SU-DHL-6 (cell line): ENCODE data around the gene AKNA.

Source experiments
- H2AFZ ChIP-seq: fragments of 200-600 bp; sonication (generic); 2 replicates; pipeline ENCODE4 v1.6.1; 2014; ENCODE audit warnings: low read depth, mild to moderate bottlenecking, moderate library complexity, mixed read lengths, antibody characterized with exemption, low read length; ENCODE audit not compliant: severe bottlenecking
- H3F3A ChIP-seq: fragments of 200-600 bp; shearing (Covaris generic); 2 replicates; pipeline ENCODE4 v1.6.0; 2016; ENCODE audit warnings: antibody characterized with exemption, mild to moderate bottlenecking; ENCODE audit not compliant: insufficient read depth
- H3K27ac ChIP-seq: fragments of 200-600 bp; sonication (generic); 2 replicates; pipeline ENCODE4 v1.5.1; 2016; ENCODE audit warnings: low read depth, mild to moderate bottlenecking, low read length, moderate library complexity, mixed read lengths
- H3K27me3 ChIP-seq: fragments of 200-600 bp; sonication (generic), shearing (Covaris generic); 2 replicates; pipeline ENCODE4 v1.6.0; 2014; ENCODE audit warnings: mild to moderate bottlenecking, low read length
- H3K36me3 ChIP-seq: fragments of 200-600 bp; sonication (generic); 2 replicates; pipeline ENCODE4 v1.6.1; 2014; ENCODE audit warnings: mild to moderate bottlenecking, low read length, mixed read lengths
- H3K4me2 ChIP-seq: fragments of 300-600, 200-600 bp; shearing (Covaris generic), sonication (generic); 2 replicates; pipeline ENCODE4 v1.6.0; 2014; ENCODE audit warnings: low read length, low read depth, mild to moderate bottlenecking; ENCODE audit not compliant: poor library complexity, severe bottlenecking
- H3K4me3 ChIP-seq: fragments of 200-600 bp; sonication (generic); 2 replicates; pipeline ENCODE4 v1.5.1; 2014; ENCODE audit warnings: antibody characterized with exemption, low read length, mild to moderate bottlenecking, mixed read lengths; ENCODE audit not compliant: insufficient read depth, poor library complexity, severe bottlenecking
- H3K79me2 ChIP-seq: fragments of 200-600 bp; sonication (generic); 2 replicates; pipeline ENCODE4 v1.6.1; 2014; ENCODE audit warnings: mild to moderate bottlenecking, low read length, moderate library complexity; ENCODE audit not compliant: insufficient read depth
- H3K9ac ChIP-seq: fragments of 200-600 bp; sonication (generic); 2 replicates; pipeline ENCODE4 v1.7.0; 2014; ENCODE audit warnings: mild to moderate bottlenecking, low read length
- H3K9me2 ChIP-seq: fragments of 200-600 bp; sonication (generic); replicated peaks from 2 replicates; pipeline ENCODE4 v1.6.1; 2014; ENCODE audit warnings: low read length; ENCODE audit not compliant: insufficient read depth
- H3K9me3 ChIP-seq: fragments of 200-600 bp; sonication (generic); 2 replicates; pipeline ENCODE4 v1.6.1; 2014; ENCODE audit warnings: low read length, mixed read lengths; ENCODE audit not compliant: insufficient read depth
- H4K20me1 ChIP-seq: fragments of 200-600 bp; sonication (generic); 2 replicates; pipeline ENCODE4 v1.6.1; 2014; ENCODE audit warnings: low read depth, mild to moderate bottlenecking, antibody characterized with exemption, low read length, moderate library complexity, mixed read lengths
- EZH2phosphoT487 ChIP-seq: fragments of 200-600 bp; sonication (generic), shearing (Covaris generic); conservative IDR thresholded peaks from 2 replicates; pipeline ENCODE4 v1.6.1; 2018; ENCODE audit warnings: mild to moderate bottlenecking, antibody characterized with exemption, low read length, moderate library complexity, mixed read lengths
- TF ChIP-seq, protein P1 (sequence below): fragments of 200-600 bp; sonication (generic); IDR thresholded peaks from one replicate; pipeline ENCODE4 v1.5.1; 2017; ENCODE audit warnings: antibody characterized with exemption, mild to moderate bottlenecking, low read length, moderate library complexity; ENCODE audit not compliant: insufficient read depth, poor library complexity, severe bottlenecking

The AKNA gene

DNA sequence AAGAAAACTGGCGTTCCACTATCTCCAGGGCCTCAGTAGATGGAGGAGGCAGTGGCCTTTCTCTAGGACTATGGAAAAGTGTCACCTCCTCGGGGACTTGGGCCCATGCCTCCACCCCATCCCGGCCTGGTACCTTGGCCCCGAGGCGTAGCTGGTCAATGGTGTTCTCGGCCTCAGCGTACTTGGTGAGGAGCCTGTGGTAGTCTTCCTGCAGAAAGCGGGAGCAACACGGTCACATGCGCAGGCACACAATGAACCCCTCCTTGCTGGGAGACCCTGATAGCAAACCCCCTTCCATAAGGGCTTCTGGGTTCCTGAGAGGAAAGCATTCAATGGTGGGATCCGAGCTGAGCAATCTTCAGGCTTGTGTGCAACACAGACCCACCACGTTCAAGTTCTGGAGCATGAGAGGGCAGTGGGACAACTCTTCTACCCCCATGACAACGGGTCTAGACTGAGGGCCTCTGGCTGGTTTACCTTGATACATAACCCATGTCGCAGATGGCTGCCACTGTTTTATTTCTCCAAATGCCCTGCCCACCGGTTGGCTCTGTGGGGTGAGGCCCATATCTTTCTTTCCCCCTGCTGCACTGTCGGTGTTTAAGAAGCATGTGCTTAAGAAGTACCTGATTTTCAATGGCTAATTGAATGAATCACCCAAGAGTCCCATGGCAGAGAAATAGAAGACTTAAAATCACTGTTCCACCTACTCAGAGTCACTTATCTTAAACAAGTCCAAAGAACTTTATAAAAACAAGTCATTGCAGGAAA is 13.6 kb downstream of the AKNA start:
- TF ChIP-seq, protein P1, sequence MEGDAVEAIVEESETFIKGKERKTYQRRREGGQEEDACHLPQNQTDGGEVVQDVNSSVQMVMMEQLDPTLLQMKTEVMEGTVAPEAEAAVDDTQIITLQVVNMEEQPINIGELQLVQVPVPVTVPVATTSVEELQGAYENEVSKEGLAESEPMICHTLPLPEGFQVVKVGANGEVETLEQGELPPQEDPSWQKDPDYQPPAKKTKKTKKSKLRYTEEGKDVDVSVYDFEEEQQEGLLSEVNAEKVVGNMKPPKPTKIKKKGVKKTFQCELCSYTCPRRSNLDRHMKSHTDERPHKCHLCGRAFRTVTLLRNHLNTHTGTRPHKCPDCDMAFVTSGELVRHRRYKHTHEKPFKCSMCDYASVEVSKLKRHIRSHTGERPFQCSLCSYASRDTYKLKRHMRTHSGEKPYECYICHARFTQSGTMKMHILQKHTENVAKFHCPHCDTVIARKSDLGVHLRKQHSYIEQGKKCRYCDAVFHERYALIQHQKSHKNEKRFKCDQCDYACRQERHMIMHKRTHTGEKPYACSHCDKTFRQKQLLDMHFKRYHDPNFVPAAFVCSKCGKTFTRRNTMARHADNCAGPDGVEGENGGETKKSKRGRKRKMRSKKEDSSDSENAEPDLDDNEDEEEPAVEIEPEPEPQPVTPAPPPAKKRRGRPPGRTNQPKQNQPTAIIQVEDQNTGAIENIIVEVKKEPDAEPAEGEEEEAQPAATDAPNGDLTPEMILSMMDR, result no peak
- no peak for TF ChIP-seq EZH2phosphoT487
- no peaks in the 10 kb centered on the region for H3K36me3 ChIP-seq
- H3K9me3 ChIP-seq, result no peaks in the 10 kb centered on the region
- no peaks in the 10 kb centered on the region for H4K20me1 ChIP-seq
- H3F3A ChIP-seq, result peaks cover 37% of the 10 kb centered on the region
- H3K4me2 ChIP-seq, result peak overlapping the region; percentile 58
- H3K27me3 ChIP-seq, result no peaks in the 10 kb centered on the region
- H3K4me3 ChIP-seq, result no peak overlapping the region
- peak overlapping the region; percentile 58 for H3K9ac ChIP-seq
- H3K9me2 ChIP-seq, result no peaks in the 10 kb centered on the region
- H3K27ac ChIP-seq, result peak overlapping the region; percentile 92
- H3K79me2 ChIP-seq, result peaks cover 18% of the 10 kb centered on the region
- H2AFZ ChIP-seq, result no peak overlapping the region

DNA sequence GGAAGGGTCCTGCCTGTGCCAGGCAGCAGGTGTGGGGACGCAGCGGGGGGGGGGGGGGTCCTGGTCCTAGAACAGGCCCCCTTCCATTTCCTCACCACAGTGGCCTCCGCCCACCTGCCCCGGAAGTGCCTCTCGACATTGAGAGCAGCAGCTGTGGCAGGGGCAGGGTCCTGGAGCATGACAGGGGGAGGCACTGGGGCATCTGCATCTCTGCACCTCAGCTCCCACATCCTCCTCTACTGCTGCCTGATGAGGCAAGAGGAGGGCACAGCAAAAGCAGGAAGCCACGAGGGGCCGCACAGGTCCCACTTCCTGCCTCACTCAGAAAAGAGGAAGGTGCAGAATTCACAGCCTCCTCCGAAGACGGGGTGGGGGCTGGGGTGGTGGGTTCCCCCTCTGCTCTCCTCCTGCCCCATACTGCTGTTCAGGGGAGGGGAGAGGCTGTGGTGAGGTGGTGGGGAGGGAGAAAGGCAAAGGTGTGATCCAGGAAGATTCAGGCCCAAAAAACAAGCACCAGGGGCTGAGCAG is 14.8 kb downstream of the AKNA start:
- TF ChIP-seq EZH2phosphoT487, result no peak
- TF ChIP-seq, protein P1, result no peak

DNA sequence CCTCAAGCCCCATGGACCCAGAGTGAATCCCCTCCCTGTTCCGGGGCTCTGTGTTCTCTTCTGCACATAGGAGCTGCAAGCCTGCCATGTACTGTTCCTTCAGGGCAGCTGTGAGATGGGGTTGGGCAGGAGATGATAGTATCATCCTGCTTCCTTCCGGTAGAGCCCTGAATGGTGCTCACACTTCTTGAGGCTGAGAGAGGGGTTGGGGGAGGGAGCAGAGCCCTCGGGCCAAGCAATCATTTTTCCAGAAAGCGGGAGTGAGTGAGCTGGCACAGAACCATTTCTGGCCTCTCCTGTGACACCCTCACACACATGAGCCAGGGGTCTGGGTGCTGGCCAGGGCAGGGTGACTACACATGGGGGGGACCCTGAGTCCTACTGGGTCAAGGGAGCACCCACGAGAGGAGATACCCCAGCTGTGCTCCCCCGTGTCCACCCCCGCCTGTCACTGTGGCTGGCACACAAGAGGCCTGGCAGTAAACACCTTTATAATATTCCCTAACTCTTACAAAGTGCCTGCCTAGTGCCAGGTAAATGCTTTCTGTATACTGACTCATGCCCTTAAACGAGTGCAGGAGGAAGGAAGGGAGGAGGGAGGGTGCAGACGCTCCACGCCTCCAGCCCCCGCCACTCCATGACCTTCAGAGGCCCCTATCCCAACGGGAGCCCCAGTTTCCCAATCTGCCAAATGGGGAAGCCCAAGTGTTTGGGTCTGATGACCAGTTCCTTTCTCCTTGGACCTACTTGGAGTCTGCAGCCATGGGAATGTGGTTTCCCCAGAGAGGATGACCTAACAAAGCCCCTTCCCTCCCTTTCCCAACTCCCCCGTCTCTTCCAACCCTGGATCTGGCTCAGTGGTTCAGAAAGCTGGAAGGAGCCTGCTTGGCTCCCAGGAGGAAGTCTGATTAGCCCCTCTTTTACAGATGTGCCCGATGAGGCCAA is 15.5 kb downstream of the AKNA start:
- TF ChIP-seq, protein P1, result no peak
- TF ChIP-seq EZH2phosphoT487, result no peak
- Histone ChIP-seq H3K9me2 (no peaks in the 10 kb centered on the region), H3K4me3 (peak overlapping the region; percentile 7), H3K9ac (peak overlapping the region; percentile 55), H3K79me2 (peaks cover 11% of the 10 kb centered on the region; the same call in 1 of the 2 replicates), H3F3A (peaks cover 50% of the 10 kb centered on the region), H3K9me3 (no peaks in the 10 kb centered on the region), H3K36me3 (no peaks in the 10 kb centered on the region), H3K27me3 (no peaks in the 10 kb centered on the region), H4K20me1 (no peaks in the 10 kb centered on the region), H3K4me2 (peak overlapping the region; percentile 54), H3K27ac (peak overlapping the region; percentile 92), H2AFZ (no peak overlapping the region)

More for the DNA sequence above, 14.8 kb downstream of the AKNA start:
- Histone ChIP-seq H3K79me2 (peaks cover 11% of the 10 kb centered on the region; the same call in 1 of the 2 replicates), H3K9me2 (no peaks in the 10 kb centered on the region), H3K4me2 (peak overlapping the region; percentile 58), H3F3A (peaks cover 43% of the 10 kb centered on the region), H3K4me3 (peak overlapping the region; percentile 2), H3K9me3 (no peaks in the 10 kb centered on the region), H3K9ac (peak overlapping the region; percentile 58), H4K20me1 (no peaks in the 10 kb centered on the region), H3K27me3 (no peaks in the 10 kb centered on the region), H3K36me3 (no peaks in the 10 kb centered on the region), H3K27ac (peak overlapping the region; percentile 92), H2AFZ (no peak overlapping the region)
